Stimulated activated CD4-positive, alpha-beta T cell treated with anti-CD3 and anti-CD28 coated beads, TNF-alpha, amount 100 ng/mL, for 1 hour (primary cell): ENCODE measurements around the gene PCGF3.
"Not testable (repeated sequence)": the region's sequence is repeated elsewhere in the genome, so short reads cannot be mapped to it uniquely, and the experiment has no call there.

Source experiments
- DNase-seq, 3 donors: peaks; one replicate each; pipeline ENCODE4 v3.0.0-alpha.2; 2020; ENCODE audit warnings: low read depth in 3 of 3, low spot score in 1 of 3

The PCGF3 gene

GRCh38 chr4:703336-704197 is 2.1 kb upstream of the PCGF3 start:
- no peak for DNase-seq

- DNase-seq: no peak
Observed at GRCh38 chr4:704198-704891, 1.3 kb upstream of the PCGF3 start.

- no peak for DNase-seq
Observed at GRCh38 chr4:704971-705277, 708 bp upstream of the PCGF3 start.

GRCh38 chr4:706083-706633 is 526 bp downstream of the PCGF3 start:
- not testable (repeated sequence) for DNase-seq

- no peak for DNase-seq
Observed at GRCh38 chr4:706834-707598, 1.4 kb downstream of the PCGF3 start.

- DNase-seq: no peak
Observed at GRCh38 chr4:707929-708630, 2.4 kb downstream of the PCGF3 start.

- no peak for DNase-seq
Observed at GRCh38 chr4:708631-708933, 3.0 kb downstream of the PCGF3 start.

GRCh38 chr4:709348-709747 is 3.7 kb downstream of the PCGF3 start:
- DNase-seq: no peak

- DNase-seq: no peak
Observed at GRCh38 chr4:710116-710515, 4.5 kb downstream of the PCGF3 start.

GRCh38 chr4:710916-711315 is 5.3 kb downstream of the PCGF3 start:
- no peak for DNase-seq

- DNase-seq: no peak
Observed at GRCh38 chr4:712093-712492, 6.5 kb downstream of the PCGF3 start.

GRCh38 chr4:712916-713632 is 7.4 kb downstream of the PCGF3 start:
- DNase-seq: no peak

GRCh38 chr4:714087-714486 is 8.5 kb downstream of the PCGF3 start:
- no peak for DNase-seq

- no peak for DNase-seq
Observed at GRCh38 chr4:717601-718320, 12.1 kb downstream of the PCGF3 start.

GRCh38 chr4:718460-718859 is 12.8 kb downstream of the PCGF3 start:
- no peak for DNase-seq

GRCh38 chr4:720111-720860 is 14.7 kb downstream of the PCGF3 start:
- DNase-seq: no peak

GRCh38 chr4:721261-722168 is 15.9 kb downstream of the PCGF3 start:
- DNase-seq: no peak

GRCh38 chr4:722169-722725 is 16.6 kb downstream of the PCGF3 start:
- DNase-seq: no peak
